ENCODE data around the gene UBALD2.
"Not testable (repeated sequence)": the region's sequence is repeated elsewhere in the genome, so short reads cannot be mapped to it uniquely, and the experiment has no call there.

The UBALD2 gene

DNA sequence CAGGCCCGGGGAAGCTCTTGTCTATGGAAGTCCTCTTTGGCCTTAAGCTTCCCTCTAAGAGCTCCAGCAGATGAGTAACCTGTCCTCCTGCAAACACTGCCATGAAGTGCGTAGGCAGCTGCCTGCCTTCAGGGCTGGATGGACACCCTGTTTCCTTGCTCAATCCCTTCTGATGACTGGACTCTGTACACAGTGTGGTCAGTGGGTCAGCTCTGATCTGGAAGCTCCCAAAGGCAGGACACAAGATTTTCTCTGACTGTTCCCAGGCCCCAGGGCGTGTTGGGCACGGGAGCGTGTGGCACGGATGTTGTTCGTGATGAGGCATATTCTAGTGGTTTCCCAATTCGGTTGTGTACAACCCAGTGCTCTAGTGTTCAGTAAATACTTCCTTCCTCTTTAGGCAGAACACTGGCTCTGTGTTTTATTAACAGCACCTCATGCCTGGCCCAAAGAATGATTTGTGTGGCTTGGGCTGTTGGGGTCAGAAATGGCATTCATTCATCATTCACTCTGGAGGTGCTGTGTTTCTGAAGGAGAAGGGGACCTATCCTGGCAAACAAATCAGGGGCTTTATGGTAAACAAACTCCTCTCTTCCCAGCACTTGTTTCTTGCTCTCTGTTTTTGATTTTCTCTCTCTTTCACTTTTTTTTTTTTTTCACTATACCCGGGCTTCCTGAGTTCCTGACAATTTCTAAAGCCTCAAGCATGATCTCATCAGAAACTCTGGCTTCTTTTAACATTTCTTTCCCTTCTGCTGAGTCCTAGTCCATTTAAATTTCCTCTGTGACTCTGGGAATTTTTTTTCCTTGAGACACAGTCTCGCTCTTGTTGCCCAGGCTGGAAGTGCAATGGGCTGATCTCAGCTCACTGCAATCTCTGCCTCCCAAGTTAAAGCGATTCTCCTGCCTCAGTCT is 12.9 kb upstream of the UBALD2 start:
- TF ChIP-seq, protein P1, sequence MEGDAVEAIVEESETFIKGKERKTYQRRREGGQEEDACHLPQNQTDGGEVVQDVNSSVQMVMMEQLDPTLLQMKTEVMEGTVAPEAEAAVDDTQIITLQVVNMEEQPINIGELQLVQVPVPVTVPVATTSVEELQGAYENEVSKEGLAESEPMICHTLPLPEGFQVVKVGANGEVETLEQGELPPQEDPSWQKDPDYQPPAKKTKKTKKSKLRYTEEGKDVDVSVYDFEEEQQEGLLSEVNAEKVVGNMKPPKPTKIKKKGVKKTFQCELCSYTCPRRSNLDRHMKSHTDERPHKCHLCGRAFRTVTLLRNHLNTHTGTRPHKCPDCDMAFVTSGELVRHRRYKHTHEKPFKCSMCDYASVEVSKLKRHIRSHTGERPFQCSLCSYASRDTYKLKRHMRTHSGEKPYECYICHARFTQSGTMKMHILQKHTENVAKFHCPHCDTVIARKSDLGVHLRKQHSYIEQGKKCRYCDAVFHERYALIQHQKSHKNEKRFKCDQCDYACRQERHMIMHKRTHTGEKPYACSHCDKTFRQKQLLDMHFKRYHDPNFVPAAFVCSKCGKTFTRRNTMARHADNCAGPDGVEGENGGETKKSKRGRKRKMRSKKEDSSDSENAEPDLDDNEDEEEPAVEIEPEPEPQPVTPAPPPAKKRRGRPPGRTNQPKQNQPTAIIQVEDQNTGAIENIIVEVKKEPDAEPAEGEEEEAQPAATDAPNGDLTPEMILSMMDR (IDR thresholded peaks at IDR 0.05; ENCODE audit: low read depth, low read length, missing control alignments) = no peak
- H3K4me3 ChIP-seq (ENCODE audit: low read depth, low read length) = no peak overlapping the region
- DNase-seq (ENCODE audit: low read depth) = no peak
- in situ Hi-C loops (cut with HindIII; ENCODE audit: low sequenced_read_pairs) = no loop called here

DNA sequence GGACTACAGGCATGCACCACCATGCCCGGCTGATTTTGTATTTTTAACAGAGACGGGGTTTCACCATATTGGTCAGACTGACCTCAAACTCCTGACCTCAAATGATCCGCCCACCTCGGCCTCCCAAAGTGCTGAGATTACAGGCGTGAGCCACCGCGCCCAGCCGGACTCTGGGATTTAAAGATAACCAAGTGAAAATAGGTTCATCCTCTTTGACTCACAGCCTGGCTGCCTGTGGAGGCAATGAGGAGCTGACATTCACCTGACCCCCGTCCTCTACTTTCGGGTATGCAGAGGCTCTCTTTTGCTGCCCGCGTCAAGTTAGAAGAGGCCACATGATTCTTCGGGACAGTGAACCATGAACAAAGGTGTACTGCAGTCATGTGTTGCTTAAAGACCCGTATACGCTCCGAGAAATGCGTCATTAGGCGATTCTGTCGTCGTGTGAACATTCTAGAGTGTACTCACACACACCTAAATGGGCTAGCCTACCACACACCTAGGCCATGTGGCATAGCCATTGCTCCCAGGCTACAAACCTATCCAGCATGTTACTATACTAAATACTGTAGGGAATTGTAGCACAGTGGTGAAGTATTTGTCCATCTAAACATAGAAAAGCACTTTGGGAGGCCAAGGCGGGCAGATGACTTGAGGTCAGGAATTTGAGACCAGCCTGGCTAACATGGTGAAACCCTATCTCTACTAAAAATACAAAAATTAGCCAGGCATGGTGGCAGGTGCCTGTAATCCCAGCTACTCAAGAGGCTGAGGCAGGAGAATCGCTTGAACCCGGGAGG is 12.0 kb upstream of the UBALD2 start:
- DNase-seq (ENCODE audit: low read depth); H3K4me3 ChIP-seq (ENCODE audit: low read depth, low read length); in situ Hi-C loops (cut with HindIII; ENCODE audit: low sequenced_read_pairs): not testable (repeated sequence)

DNA sequence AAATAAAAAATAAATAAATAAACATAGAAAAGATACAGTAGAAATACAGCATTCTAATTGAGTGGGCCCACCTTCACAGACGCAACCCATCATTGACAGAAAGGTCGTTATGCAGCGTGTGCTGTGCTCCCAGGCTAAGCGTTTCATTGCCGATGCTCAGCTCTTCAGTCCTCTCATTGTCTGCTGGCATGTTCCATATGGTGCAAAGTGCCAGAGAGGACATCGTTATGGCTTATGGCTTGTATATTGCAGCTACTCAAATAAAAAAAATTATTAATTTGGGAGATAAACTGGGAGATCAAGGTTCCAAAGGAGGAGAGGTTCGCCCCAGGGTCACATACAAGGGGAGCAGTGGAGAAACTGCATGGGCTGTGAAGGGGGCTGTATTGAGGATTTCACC is 11.3 kb upstream of the UBALD2 start:
- H3K4me3 ChIP-seq (ENCODE audit: low read depth, low read length) = no peak overlapping the region
- TF ChIP-seq, protein P1 (IDR thresholded peaks at IDR 0.05; ENCODE audit: low read depth, low read length, missing control alignments) = no peak
- no peak for DNase-seq (ENCODE audit: low read depth)
- in situ Hi-C loops (cut with HindIII; ENCODE audit: low sequenced_read_pairs) = no loop called here

DNA sequence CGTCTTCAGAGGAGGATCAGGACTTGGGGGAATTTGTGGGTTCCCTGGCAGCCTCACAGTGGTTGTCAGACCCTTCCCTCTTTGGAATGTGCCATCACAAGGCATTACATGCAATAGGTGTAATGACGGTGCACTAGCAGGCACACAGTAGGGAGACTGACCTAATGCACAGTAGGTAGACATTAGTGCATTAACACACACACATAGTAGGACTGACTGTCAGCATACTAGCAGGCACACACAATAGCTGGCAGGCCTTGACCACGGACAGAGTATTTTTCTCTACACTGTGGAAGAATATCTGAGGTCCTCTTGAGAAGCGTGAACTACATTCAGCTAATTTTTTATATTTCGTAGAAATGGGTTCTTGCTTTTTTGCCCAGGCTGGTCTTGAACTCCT is 10.9 kb upstream of the UBALD2 start:
- H3K4me3 ChIP-seq (ENCODE audit: low read depth, low read length) = no peak overlapping the region
- DNase-seq (ENCODE audit: low read depth) = no peak
- TF ChIP-seq, protein P1 (IDR thresholded peaks at IDR 0.05; ENCODE audit: low read depth, low read length, missing control alignments) = no peak
- in situ Hi-C loops (cut with HindIII; ENCODE audit: low sequenced_read_pairs) = no loop called here

DNA sequence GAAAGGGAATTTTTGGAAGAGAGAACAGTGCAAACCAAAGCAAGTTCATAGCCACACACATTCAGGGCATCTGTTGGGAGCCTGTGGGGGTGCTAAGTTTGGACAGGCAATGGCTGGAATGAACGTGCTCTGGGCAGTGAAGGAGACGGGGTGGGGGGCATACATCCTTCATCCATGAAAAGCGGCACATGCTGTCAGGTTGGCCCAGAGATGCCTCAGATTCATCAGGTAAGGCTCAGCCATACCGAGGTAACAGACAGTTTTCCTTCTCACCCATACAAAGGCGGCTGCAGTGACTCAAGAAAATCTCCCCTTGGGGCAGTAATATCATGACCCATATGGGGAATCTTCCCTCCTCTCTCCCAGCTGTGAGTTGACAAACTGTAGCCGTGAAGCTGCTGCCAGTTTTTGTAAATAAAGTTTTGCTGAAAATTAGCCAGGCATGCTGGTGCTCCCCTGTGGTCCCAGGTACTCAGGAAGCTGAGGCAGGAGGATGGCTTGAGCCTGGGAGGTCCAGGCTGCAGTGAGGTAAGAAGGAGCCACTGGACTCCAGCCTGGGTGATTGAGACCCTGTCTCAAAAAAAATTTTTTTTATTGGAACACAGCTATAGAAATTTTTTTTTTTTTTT is 9.2 kb upstream of the UBALD2 start:
- DNase-seq (ENCODE audit: low read depth) = no peak
- TF ChIP-seq, protein P1 (IDR thresholded peaks at IDR 0.05; ENCODE audit: low read depth, low read length, missing control alignments) = no peak
- in situ Hi-C loops (cut with HindIII; ENCODE audit: low sequenced_read_pairs) = loop anchor here (5.0 kb wide), 1 partner anchor 54 kb away; no protein-coding TSS in a partner anchor
- H3K4me3 ChIP-seq (ENCODE audit: low read depth, low read length) = no peak overlapping the region

DNA sequence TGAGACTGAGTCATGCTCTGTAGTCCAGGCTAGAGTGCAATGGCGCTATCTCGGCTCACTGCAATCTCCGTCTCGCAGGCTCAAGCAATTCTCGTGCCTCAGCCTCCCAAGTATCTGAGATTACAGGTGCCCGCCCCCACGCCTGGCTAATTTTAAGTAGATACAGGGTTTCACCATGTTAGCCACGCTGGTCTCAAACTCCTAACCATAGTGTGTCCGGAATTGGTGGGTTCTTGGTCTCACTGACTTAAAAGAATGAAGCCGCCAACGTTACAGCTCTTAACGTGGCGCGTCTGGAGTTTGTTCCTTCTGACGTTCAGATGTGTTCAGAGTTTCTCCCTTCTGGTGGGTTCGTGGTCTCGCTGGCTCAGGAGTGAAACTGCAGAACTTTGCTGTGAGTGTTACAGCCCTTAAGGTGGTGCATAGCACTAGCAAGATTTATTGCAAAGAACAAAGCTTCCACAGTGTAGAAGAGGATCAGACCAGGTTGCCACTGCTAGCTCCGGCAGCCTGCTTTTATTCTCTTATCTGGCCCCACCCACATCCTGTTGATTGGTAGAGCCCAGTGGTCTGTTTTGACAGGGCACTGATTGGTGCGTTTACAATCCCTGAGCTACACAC is 8.6 kb upstream of the UBALD2 start:
- DNase-seq (ENCODE audit: low read depth); H3K4me3 ChIP-seq (ENCODE audit: low read depth, low read length): not testable (repeated sequence)
- in situ Hi-C loops (cut with HindIII; ENCODE audit: low sequenced_read_pairs) = loop anchor here (5.0 kb wide), 1 partner anchor 54 kb away; no protein-coding TSS in a partner anchor

DNA sequence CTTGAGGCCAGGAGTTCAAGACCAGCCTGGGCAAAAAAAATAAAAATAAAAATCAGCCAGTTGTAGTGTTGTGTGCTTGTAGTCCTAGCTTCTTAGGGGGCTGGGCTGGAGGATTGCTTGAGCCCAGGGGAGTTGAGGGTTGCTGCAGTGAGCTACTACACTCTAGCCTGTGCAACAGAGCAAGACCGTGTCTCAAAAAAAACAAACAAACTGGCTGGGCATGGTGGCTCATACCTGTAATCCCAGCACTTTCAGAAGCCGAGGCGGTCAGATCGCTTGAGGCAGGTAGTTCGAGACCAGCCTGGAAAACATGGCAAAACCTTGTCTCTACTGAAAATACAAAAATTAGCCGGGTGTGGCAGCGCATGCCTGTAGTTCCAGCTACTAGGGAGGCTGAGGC is 4.9 kb upstream of the UBALD2 start:
- in situ Hi-C loops (cut with HindIII; ENCODE audit: low sequenced_read_pairs) = no loop called here
- no peak for DNase-seq (ENCODE audit: low read depth)
- no peak overlapping the region for H3K4me3 ChIP-seq (ENCODE audit: low read depth, low read length)
- TF ChIP-seq, protein P1 (IDR thresholded peaks at IDR 0.05; ENCODE audit: low read depth, low read length, missing control alignments) = no peak

Measured in astrocyte of the cerebellum (primary cell).